Neural cell (in vitro differentiated cells): ENCODE results near the gene SMAD7.

ENCODE experiments used
- EP300 ChIP-seq: fragments of 450-650 bp; conservative IDR thresholded peaks from 2 replicates; pipeline ENCODE4 v1.6.1; 2014; ENCODE audit warnings: antibody characterized with exemption, mild to moderate bottlenecking, moderate library complexity; ENCODE audit not compliant: poor library complexity, severe bottlenecking
- EZH2 ChIP-seq: fragments of 200-600, 300-800 bp; shearing (Covaris generic), sonication (generic); IDR thresholded peaks from 2 replicates; pipeline ENCODE4 v1.6.1; 2014; ENCODE audit warnings: antibody characterized with exemption, low read length, borderline replicate concordance, mild to moderate bottlenecking; ENCODE audit not compliant: insufficient read depth, poor library complexity, severe bottlenecking
- POLR2AphosphoS5 ChIP-seq: IDR thresholded peaks from 2 replicates; pipeline ENCODE4 v1.6.1; 2012
- TAF1 ChIP-seq: IDR thresholded peaks from 2 replicates; pipeline ENCODE4 v1.6.1; 2012; ENCODE audit warnings: low read depth
- TF ChIP-seq, protein P1 (sequence below): fragments of 450-650 bp; IDR thresholded peaks from 2 replicates; pipeline ENCODE4 v1.5.1; 2014; ENCODE audit warnings: antibody characterized with exemption, mild to moderate bottlenecking, moderate library complexity; ENCODE audit not compliant: poor library complexity, severe bottlenecking
- TF ChIP-seq, protein P2 (sequence below): IDR thresholded peaks from 2 replicates; pipeline ENCODE4 v1.6.1; 2012; ENCODE audit warnings: borderline replicate concordance

- TF ChIP-seq, protein P1, sequence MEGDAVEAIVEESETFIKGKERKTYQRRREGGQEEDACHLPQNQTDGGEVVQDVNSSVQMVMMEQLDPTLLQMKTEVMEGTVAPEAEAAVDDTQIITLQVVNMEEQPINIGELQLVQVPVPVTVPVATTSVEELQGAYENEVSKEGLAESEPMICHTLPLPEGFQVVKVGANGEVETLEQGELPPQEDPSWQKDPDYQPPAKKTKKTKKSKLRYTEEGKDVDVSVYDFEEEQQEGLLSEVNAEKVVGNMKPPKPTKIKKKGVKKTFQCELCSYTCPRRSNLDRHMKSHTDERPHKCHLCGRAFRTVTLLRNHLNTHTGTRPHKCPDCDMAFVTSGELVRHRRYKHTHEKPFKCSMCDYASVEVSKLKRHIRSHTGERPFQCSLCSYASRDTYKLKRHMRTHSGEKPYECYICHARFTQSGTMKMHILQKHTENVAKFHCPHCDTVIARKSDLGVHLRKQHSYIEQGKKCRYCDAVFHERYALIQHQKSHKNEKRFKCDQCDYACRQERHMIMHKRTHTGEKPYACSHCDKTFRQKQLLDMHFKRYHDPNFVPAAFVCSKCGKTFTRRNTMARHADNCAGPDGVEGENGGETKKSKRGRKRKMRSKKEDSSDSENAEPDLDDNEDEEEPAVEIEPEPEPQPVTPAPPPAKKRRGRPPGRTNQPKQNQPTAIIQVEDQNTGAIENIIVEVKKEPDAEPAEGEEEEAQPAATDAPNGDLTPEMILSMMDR = no peak
- TF ChIP-seq TAF1 (no peak), EZH2 (no peak), EP300 (no peak), POLR2AphosphoS5 (no peak)
- TF ChIP-seq, protein P2, sequence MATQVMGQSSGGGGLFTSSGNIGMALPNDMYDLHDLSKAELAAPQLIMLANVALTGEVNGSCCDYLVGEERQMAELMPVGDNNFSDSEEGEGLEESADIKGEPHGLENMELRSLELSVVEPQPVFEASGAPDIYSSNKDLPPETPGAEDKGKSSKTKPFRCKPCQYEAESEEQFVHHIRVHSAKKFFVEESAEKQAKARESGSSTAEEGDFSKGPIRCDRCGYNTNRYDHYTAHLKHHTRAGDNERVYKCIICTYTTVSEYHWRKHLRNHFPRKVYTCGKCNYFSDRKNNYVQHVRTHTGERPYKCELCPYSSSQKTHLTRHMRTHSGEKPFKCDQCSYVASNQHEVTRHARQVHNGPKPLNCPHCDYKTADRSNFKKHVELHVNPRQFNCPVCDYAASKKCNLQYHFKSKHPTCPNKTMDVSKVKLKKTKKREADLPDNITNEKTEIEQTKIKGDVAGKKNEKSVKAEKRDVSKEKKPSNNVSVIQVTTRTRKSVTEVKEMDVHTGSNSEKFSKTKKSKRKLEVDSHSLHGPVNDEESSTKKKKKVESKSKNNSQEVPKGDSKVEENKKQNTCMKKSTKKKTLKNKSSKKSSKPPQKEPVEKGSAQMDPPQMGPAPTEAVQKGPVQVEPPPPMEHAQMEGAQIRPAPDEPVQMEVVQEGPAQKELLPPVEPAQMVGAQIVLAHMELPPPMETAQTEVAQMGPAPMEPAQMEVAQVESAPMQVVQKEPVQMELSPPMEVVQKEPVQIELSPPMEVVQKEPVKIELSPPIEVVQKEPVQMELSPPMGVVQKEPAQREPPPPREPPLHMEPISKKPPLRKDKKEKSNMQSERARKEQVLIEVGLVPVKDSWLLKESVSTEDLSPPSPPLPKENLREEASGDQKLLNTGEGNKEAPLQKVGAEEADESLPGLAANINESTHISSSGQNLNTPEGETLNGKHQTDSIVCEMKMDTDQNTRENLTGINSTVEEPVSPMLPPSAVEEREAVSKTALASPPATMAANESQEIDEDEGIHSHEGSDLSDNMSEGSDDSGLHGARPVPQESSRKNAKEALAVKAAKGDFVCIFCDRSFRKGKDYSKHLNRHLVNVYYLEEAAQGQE = no peak
Measured at GRCh38 chr18:48934723-48935432, 15.9 kb downstream of the SMAD7 start.
